ENCODE measurements around the gene MGAT5B. TPM values are rescaled to one million over a fixed set of nuclear protein-coding genes. Genes with fewer than 3 reads are reported as not detected.

Gene MGAT5B
- total RNA-seq, 1 donor from 2014 or later = 6.3 TPM

DNA sequence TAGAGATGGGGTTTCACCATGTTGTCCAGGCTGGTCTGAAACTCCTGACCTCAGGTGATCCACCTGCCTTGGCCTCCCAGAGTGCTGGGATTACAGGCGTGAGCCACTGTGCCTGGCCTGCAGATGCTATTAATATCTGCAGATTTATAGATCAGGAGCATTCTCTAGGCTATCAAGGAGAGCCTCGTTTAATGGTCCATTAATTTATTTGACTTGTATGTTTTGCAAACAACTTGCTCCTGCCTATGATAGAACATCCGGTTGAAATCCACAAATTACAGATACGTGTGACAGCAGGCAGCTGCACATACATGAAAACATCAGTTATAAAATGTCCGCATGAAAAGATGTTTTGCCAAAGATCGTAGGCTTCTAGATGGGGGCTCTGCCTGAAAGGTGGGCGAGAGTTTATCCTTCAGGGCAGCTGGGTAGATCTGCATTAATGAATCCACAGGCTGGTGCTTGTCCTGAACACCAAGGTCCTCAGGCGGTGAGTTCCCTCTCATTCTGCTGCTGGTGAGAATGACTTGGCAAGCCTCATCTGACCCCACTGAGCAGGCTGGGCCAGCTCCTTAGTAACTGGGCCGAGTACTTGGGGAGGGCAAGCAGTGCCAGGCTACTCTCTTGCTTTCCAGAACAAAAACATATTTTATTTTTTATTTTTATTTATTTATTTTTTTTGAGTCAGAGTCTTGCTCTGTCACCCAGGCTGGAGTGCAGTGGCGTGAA lies 37.1 kb upstream of the MGAT5B start:
- Histone ChIP-seq H3K9me3 (ENCODE audit: insufficient read depth, low read depth, low read length) (no peaks in the 10 kb centered on the region), H3K9ac (ENCODE audit: low read length) (no peak overlapping the region), H3K4me1 (ENCODE audit: insufficient read depth, low read length) (no peaks in the 10 kb centered on the region), H3K79me2 (ENCODE audit: insufficient read depth, low read length) (no peaks in the 10 kb centered on the region), H4K20me1 (ENCODE audit: insufficient read depth, low read length) (no peaks in the 10 kb centered on the region), H3K27ac (ENCODE audit: low read depth, low read length) (no peak overlapping the region), H3K27me3 (ENCODE audit: insufficient read depth, low read length) (peaks cover 11% of the 10 kb centered on the region), H2AFZ (ENCODE audit: low read depth, low read length) (no peak overlapping the region), H3K4me3 (ENCODE audit: insufficient read depth, low read depth, low read length) (no peak overlapping the region), H3K4me2 (ENCODE audit: low read length) (no peak overlapping the region), H3K36me3 (ENCODE audit: insufficient read depth, low read length) (no peaks in the 10 kb centered on the region)
- FAIRE-seq (no peak), DNase-seq (ENCODE audit: low read depth) (no peak)
- Mint-ChIP-seq H3K4me1 (ENCODE audit: low read depth, unreplicated experiment) (no peaks in the 10 kb centered on the region), H3K9me3 (ENCODE audit: unreplicated experiment) (peaks cover 2% of the 10 kb centered on the region), H3K4me3 (ENCODE audit: unreplicated experiment) (no peak overlapping the region), H3K27ac (ENCODE audit: unreplicated experiment) (no peak overlapping the region), H3K36me3 (ENCODE audit: low read depth, unreplicated experiment) (no peaks in the 10 kb centered on the region), H3K27me3 (ENCODE audit: low read depth, unreplicated experiment) (peaks cover 34% of the 10 kb centered on the region)
- no peak for TF ChIP-seq EZH2 (IDR thresholded peaks at IDR 0.05; ENCODE audit: insufficient read depth, low read length)
- TF ChIP-seq CTCF (IDR thresholded peaks at IDR 0.05; ENCODE audit: insufficient read depth, low read depth, low read length) = no peak

- no peak overlapping the region for H3K27ac ChIP-seq (ENCODE audit: low read depth, low read length)
- no peak for FAIRE-seq
- peaks cover 28% of the 10 kb centered on the region for H3K27me3 Mint-ChIP-seq (ENCODE audit: low read depth, unreplicated experiment)
Measured at GRCh38 chr17:76833034-76833644, 35.1 kb upstream of the MGAT5B start.

More at GRCh38 chr17:76833034-76833644, 35.1 kb upstream of the MGAT5B start:
- H3K4me1 ChIP-seq (ENCODE audit: insufficient read depth, low read length) = no peaks in the 10 kb centered on the region
- H3K79me2 ChIP-seq (ENCODE audit: insufficient read depth, low read length) = no peaks in the 10 kb centered on the region
- H3K27me3 ChIP-seq (ENCODE audit: insufficient read depth, low read length) = peaks cover 11% of the 10 kb centered on the region
- DNase-seq (ENCODE audit: low read depth) = no peak
- H4K20me1 ChIP-seq (ENCODE audit: insufficient read depth, low read length) = no peaks in the 10 kb centered on the region
- no peak for TF ChIP-seq CTCF (IDR thresholded peaks at IDR 0.05; ENCODE audit: insufficient read depth, low read depth, low read length)
- TF ChIP-seq EZH2 (IDR thresholded peaks at IDR 0.05; ENCODE audit: insufficient read depth, low read length) = no peak
- Mint-ChIP-seq H3K27ac (ENCODE audit: unreplicated experiment) (no peak overlapping the region), H3K36me3 (ENCODE audit: low read depth, unreplicated experiment) (no peaks in the 10 kb centered on the region), H3K4me1 (ENCODE audit: low read depth, unreplicated experiment) (no peaks in the 10 kb centered on the region), H3K4me3 (ENCODE audit: unreplicated experiment) (no peak overlapping the region), H3K9me3 (ENCODE audit: unreplicated experiment) (peaks cover 2% of the 10 kb centered on the region)
- no peaks in the 10 kb centered on the region for H3K9me3 ChIP-seq (ENCODE audit: insufficient read depth, low read depth, low read length)
- H3K4me3 ChIP-seq (ENCODE audit: insufficient read depth, low read depth, low read length) = no peak overlapping the region
- no peak overlapping the region for H2AFZ ChIP-seq (ENCODE audit: low read depth, low read length)
- H3K4me2 ChIP-seq (ENCODE audit: low read length) = no peak overlapping the region
- no peak overlapping the region for H3K9ac ChIP-seq (ENCODE audit: low read length)
- no peaks in the 10 kb centered on the region for H3K36me3 ChIP-seq (ENCODE audit: insufficient read depth, low read length)

Measured in astrocyte (in vitro differentiated cells and primary cell).